ENCODE results near the gene VTCN1. TPM values are rescaled to one million over a fixed set of nuclear protein-coding genes. Genes with fewer than 3 reads are reported as not detected.

VTCN1 gene
- total RNA-seq, 1 experiment from 2014 or later, result not detected

- TF ChIP-seq POLR2AphosphoS5 (IDR thresholded peaks at IDR 0.05; ENCODE audit: low read depth, low read length) (no peak), SIN3A (IDR thresholded peaks at IDR 0.05; ENCODE audit: borderline replicate concordance, insufficient read depth, low read depth, low read length) (no peak), TCF7L2 (IDR thresholded peaks at IDR 0.05; ENCODE audit: low read depth, low read length) (no peak), CTCF (IDR thresholded peaks at IDR 0.05) (no peak), REST (IDR thresholded peaks at IDR 0.05; ENCODE audit: insufficient read depth in 1 of 2, low read depth in 2 of 2, low read length in 1 of 2) (no peak)
- POLR2A ChIA-PET, result no interaction called here
- H3K4me1 ChIP-seq (ENCODE audit: control insufficient read depth, insufficient read depth, low read length), result no peaks in the 10 kb centered on the region
- H3K9me3 ChIP-seq (ENCODE audit: control insufficient read depth, insufficient read depth, low read depth, low read length), result no peaks in the 10 kb centered on the region
- CTCF ChIA-PET, result no interaction called here
- BruUV-seq (replicated peaks), result no TSS peak
- no peak overlapping the region for H3K27ac ChIP-seq (ENCODE audit: low read length)
- DNase-seq (ENCODE audit: low read depth, low spot score) (no peak), ATAC-seq (no peak)
- no peaks in the 10 kb centered on the region for H3K27me3 ChIP-seq (ENCODE audit: control insufficient read depth, insufficient read depth, low read length)
- no peaks in the 10 kb centered on the region for H3K36me3 ChIP-seq (ENCODE audit: control insufficient read depth, insufficient read depth, low read length)
- in situ Hi-C loops (cut with HindIII; ENCODE audit: low pct_unique_long_range_greater_than_20kb, low sequenced_read_pairs) (no loop called here), intact Hi-C loops (cut with micrococcal nuclease; ENCODE audit: unreplicated experiment) (no loop called here)
- H3K4me3 ChIP-seq (ENCODE audit: low read depth in 2 of 2, low read length in 2 of 2), result no peak overlapping the region
These were observed 40.7 kb downstream of the VTCN1 start for GRCh38 chr1:117169871-117170596.

- H3K36me3 ChIP-seq (ENCODE audit: control insufficient read depth, insufficient read depth, low read length), result no peaks in the 10 kb centered on the region
- ChIA-PET CTCF (interaction anchor here (0.7 kb wide), 2 partner anchors 117 to 593 kb away, joined by 3 read pairs; no protein-coding TSS in a partner anchor), POLR2A (no interaction called here)
- H3K9me3 ChIP-seq (ENCODE audit: control insufficient read depth, insufficient read depth, low read depth, low read length), result no peaks in the 10 kb centered on the region
- ATAC-seq, result no peak
- H3K4me1 ChIP-seq (ENCODE audit: control insufficient read depth, insufficient read depth, low read length), result no peaks in the 10 kb centered on the region
- DNase-seq (ENCODE audit: low read depth, low spot score), result no peak
- TF ChIP-seq CTCF (IDR thresholded peaks at IDR 0.05) (no peak), POLR2AphosphoS5 (IDR thresholded peaks at IDR 0.05; ENCODE audit: low read depth, low read length) (no peak), TCF7L2 (IDR thresholded peaks at IDR 0.05; ENCODE audit: low read depth, low read length) (no peak), REST (IDR thresholded peaks at IDR 0.05; ENCODE audit: insufficient read depth in 1 of 2, low read depth in 2 of 2, low read length in 1 of 2) (no peak), SIN3A (IDR thresholded peaks at IDR 0.05; ENCODE audit: borderline replicate concordance, insufficient read depth, low read depth, low read length) (no peak)
- H3K27ac ChIP-seq (ENCODE audit: low read length), result no peak overlapping the region
- H3K4me3 ChIP-seq (ENCODE audit: low read depth in 2 of 2, low read length in 2 of 2), result no peak overlapping the region
- intact Hi-C loops (cut with micrococcal nuclease; ENCODE audit: unreplicated experiment), result no loop called here
- no peaks in the 10 kb centered on the region for H3K27me3 ChIP-seq (ENCODE audit: control insufficient read depth, insufficient read depth, low read length)
- BruUV-seq (replicated peaks), result no TSS peak
- in situ Hi-C loops (cut with HindIII; ENCODE audit: low pct_unique_long_range_greater_than_20kb, low sequenced_read_pairs), result no loop called here
These were observed 43.3 kb downstream of the VTCN1 start for GRCh38 chr1:117167402-117167801.

Data from Panc1 (cell line).